SK-N-SH (cell line): ENCODE measurements around the gene HCAR2. TPM values are rescaled to one million over a fixed set of nuclear protein-coding genes. Genes with fewer than 3 reads are reported as not detected.

ENCODE experiments used
- CTCF ChIA-PET: fragments of 300-600, 350-600 bp; formaldehyde crosslinking; extraction: SDS; loops from one replicate; lab custom pipeline; 2021; lab: Yijun Ruan, JAX
- POLR2A ChIA-PET: fragments of 350-600 bp; sonication (Branson Sonifier 250); formaldehyde crosslinking; extraction: SDS; loops from one replicate; lab custom pipeline; 2020; ENCODE audit warnings: antibody characterized with exemption, inconsistent platforms; lab: Yijun Ruan, JAX
- DNase-seq: peaks from one replicate; pipeline ENCODE4 v3.0.0; 2012
- H2AFZ ChIP-seq: fragments of 200-600 bp; sonication (generic); 2 replicates; pipeline ENCODE4 v1.8.1; 2016; ENCODE audit warnings: antibody characterized with exemption, mild to moderate bottlenecking, low read depth
- H3F3A ChIP-seq: fragments of 200-600 bp; sonication (generic); replicated peaks from 2 replicates; pipeline ENCODE3; 2016; ENCODE audit warnings: antibody characterized with exemption, mild to moderate bottlenecking; ENCODE audit not compliant: insufficient read depth
- H3K27ac ChIP-seq, 2 experiments: fragments of 200-500 bp in 1 of 2; fragments of 200-600 bp in 1 of 2; sonication (Bioruptor generic) in 1 of 2; sonication (generic), shearing (Covaris generic) in 1 of 2; 2 replicates each; pipeline versions ENCODE4 v1.5.1 to v1.6.1; 2014 to 2016; ENCODE audit warnings: low read depth in 2 of 2, inconsistent platforms in 1 of 2, low read length in 1 of 2, mild to moderate bottlenecking in 1 of 2, mixed read lengths in 1 of 2
- H3K27me3 ChIP-seq: fragments of 200-600 bp; sonication (generic), shearing (Covaris generic); 2 replicates; pipeline ENCODE4 v1.6.1; 2016; ENCODE audit warnings: mixed run types; ENCODE audit not compliant: insufficient read depth
- H3K36me3 ChIP-seq, 2 experiments: fragments of 200-500 bp in 1 of 2; fragments of 200-600 bp in 1 of 2; sonication (Bioruptor generic) in 1 of 2; sonication (generic) in 1 of 2; replicated peaks in 1 of 2; 2 replicates each; pipeline versions ENCODE3 to v1.5.1; 2014 to 2016; ENCODE audit warnings: low read length in 1 of 2, mild to moderate bottlenecking in 1 of 2; ENCODE audit not compliant: insufficient read depth in 2 of 2, control insufficient read depth in 1 of 2
- H3K4me1 ChIP-seq, 2 experiments: fragments of 200-500 bp in 1 of 2; fragments of 200-600 bp in 1 of 2; sonication (Bioruptor generic) in 1 of 2; sonication (generic), shearing (Covaris generic) in 1 of 2; 2 replicates each; pipeline versions ENCODE4 v1.5.1 to v1.6.1; 2014 to 2016; ENCODE audit warnings: low read depth in 1 of 2, low read length in 1 of 2, mixed run types in 1 of 2; ENCODE audit not compliant: insufficient read depth in 2 of 2, control insufficient read depth in 1 of 2
- H3K4me2 ChIP-seq: fragments of 200-600 bp; sonication (generic), shearing (Covaris generic); 2 replicates; pipeline ENCODE4 v1.6.1; 2017; ENCODE audit warnings: mixed run types
- H3K4me3 ChIP-seq, 2 experiments: fragments of 200-500 bp in 1 of 2; fragments of 200-600 bp in 1 of 2; sonication (Bioruptor generic) in 1 of 2; sonication (generic), shearing (Covaris generic) in 1 of 2; 2 replicates each; pipeline versions ENCODE4 v1.5.1 to v1.8.1; 2014 to 2016; ENCODE audit warnings: low read depth in 2 of 2, inconsistent platforms in 1 of 2, low read length in 1 of 2, mild to moderate bottlenecking in 1 of 2, mixed read lengths in 1 of 2, moderate library complexity in 1 of 2
- H3K79me2 ChIP-seq: fragments of 200-600 bp; sonication (generic); 2 replicates; pipeline ENCODE4 v1.8.1; 2017; ENCODE audit warnings: mild to moderate bottlenecking; ENCODE audit not compliant: insufficient read depth
- H3K9ac ChIP-seq: fragments of 200-600 bp; sonication (generic); 2 replicates; pipeline ENCODE4 v1.6.1; 2017; ENCODE audit warnings: mixed run types
- H3K9me2 ChIP-seq: fragments of 200-600 bp; sonication (generic); 2 replicates; pipeline ENCODE4 v1.6.1; 2017; ENCODE audit warnings: mixed run types
- H3K9me3 ChIP-seq: fragments of 200-600 bp; sonication (generic); 2 replicates; pipeline ENCODE4 v1.6.1; 2017; ENCODE audit warnings: mixed run types, mild to moderate bottlenecking, moderate library complexity
- H4K20me1 ChIP-seq: fragments of 200-600 bp; sonication (generic); 2 replicates; pipeline ENCODE4 v1.6.1; 2017; ENCODE audit warnings: mild to moderate bottlenecking, mixed run types; ENCODE audit not compliant: insufficient read depth
- CTCF ChIP-seq: fragments of 200-600 bp; sonication (generic); IDR thresholded peaks from 2 replicates; pipeline ENCODE4 v1.6.1; 2017; ENCODE audit warnings: antibody characterized with exemption, mild to moderate bottlenecking, moderate library complexity
- EP300 ChIP-seq, 2 experiments: IDR thresholded peaks; 2 replicates each; pipeline versions ENCODE4 v1.4.0 to v1.6.1; 2012; ENCODE audit warnings: borderline replicate concordance in 1 of 2, low read depth in 1 of 2, low read length in 1 of 2
- FOSL2 ChIP-seq: IDR thresholded peaks from 2 replicates; pipeline ENCODE4 v1.4.0; 2012; ENCODE audit warnings: low read depth, mild to moderate bottlenecking, moderate library complexity, borderline replicate concordance
- FOXJ3 ChIP-seq: sonication (generic); formaldehyde crosslinking; IDR thresholded peaks from 2 replicates; pipeline ENCODE4 v1.5.1; 2020; ENCODE audit warnings: mild to moderate bottlenecking, missing genetic modification reagents
- FOXM1 ChIP-seq: IDR thresholded peaks from 2 replicates; pipeline ENCODE4 v1.4.0; 2012; ENCODE audit warnings: low read depth, mild to moderate bottlenecking
- GABPA ChIP-seq: IDR thresholded peaks from 2 replicates; pipeline ENCODE4 v1.4.0; 2012; ENCODE audit warnings: low read depth, mild to moderate bottlenecking
- NFIC ChIP-seq: IDR thresholded peaks from 2 replicates; pipeline ENCODE4 v1.4.0; 2012; ENCODE audit warnings: borderline replicate concordance
- PBX3 ChIP-seq: IDR thresholded peaks from 2 replicates; pipeline ENCODE4; 2012
- POLR2AphosphoS5 ChIP-seq: IDR thresholded peaks from 2 replicates; pipeline ENCODE4 v1.6.1; 2012; ENCODE audit warnings: low read depth, low read length
- RAD21 ChIP-seq: IDR thresholded peaks from 2 replicates; pipeline ENCODE4 v1.6.1; 2012; ENCODE audit warnings: mild to moderate bottlenecking, low read length
- RCOR1 ChIP-seq: fragments of 150-350 bp; IDR thresholded peaks from 2 replicates; pipeline ENCODE4 v1.6.1; 2017; ENCODE audit warnings: antibody characterized with exemption, low read length
- REST ChIP-seq: IDR thresholded peaks from 2 replicates; pipeline ENCODE4 v1.6.1; 2012; ENCODE audit warnings: mild to moderate bottlenecking, low read depth, low read length, moderate library complexity
- RFX5 ChIP-seq: IDR thresholded peaks from 2 replicates; pipeline ENCODE4 v1.6.1; 2012; ENCODE audit warnings: mild to moderate bottlenecking, improper control_type of control experiment, low read length
- RXRA ChIP-seq: IDR thresholded peaks from 2 replicates; pipeline ENCODE4 v1.4.0; 2012; ENCODE audit warnings: low read depth, mild to moderate bottlenecking, borderline replicate concordance
- SMC3 ChIP-seq: IDR thresholded peaks from 2 replicates; pipeline ENCODE4 v1.6.1; 2012; ENCODE audit warnings: low read depth, low read length, improper control_type of control experiment
- TCF12 ChIP-seq: IDR thresholded peaks from 2 replicates; pipeline ENCODE4 v1.4.0; 2012
- YY1 ChIP-seq: IDR thresholded peaks from 2 replicates; pipeline ENCODE4 v1.4.0; 2012; ENCODE audit warnings: low read depth, mild to moderate bottlenecking
- WGBS: methylation state at CpG from one replicate; pipeline ENCODE4 v1.1.6; 2017; ENCODE audit warnings: low lambda C conversion rate; 5-methylcytosine and 5-hydroxymethylcytosine counted together
- polyA plus RNA-seq, 3 experiments: library from polyadenylated mRNA; depleted of rRNA; stranded (reverse); fragments of >200 nt; gene quantifications; 2 replicates each; pipeline ENCODE4 v1.2.3, GENCODE V29; 2012
- TF ChIP-seq, protein P1 (sequence below): IDR thresholded peaks from 2 replicates; pipeline ENCODE4 v1.4.0; 2012; ENCODE audit warnings: low read depth

HCAR2 gene
- polyA plus RNA-seq, 1 of the 3 experiments (the other 2 are of a cell fraction): not detected

DNA sequence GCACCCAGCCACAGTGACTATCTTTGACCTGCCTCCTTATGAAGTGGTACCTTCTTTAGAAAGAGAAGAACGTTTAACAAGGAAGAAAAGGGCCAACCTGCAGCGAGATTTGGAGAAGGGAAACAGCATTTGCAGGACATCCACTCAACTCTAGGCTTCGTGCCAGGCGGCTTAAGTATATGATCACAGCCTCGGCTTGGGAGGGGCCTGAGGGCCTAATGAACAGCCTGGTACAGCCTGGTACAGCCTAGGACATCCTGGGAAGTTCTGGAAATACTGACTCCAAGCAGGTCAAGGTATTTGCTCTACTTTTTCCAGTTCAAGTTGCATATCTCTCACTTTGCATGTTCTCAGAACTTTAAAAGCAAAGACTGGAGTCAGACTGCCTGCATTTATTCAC is 16.1 kb downstream of the HCAR2 start:
- Histone ChIP-seq H4K20me1 (no peaks in the 10 kb centered on the region), H3K4me2 (no peak overlapping the region), H2AFZ (no peak overlapping the region), H3K9ac (no peak overlapping the region)
- POLR2A ChIA-PET: no interaction called here
- no peak for TF ChIP-seq RFX5
- no peak for TF ChIP-seq REST
- TF ChIP-seq RAD21: no peak
- no peak for TF ChIP-seq PBX3
- TF ChIP-seq SMC3: no peak
- no peak for TF ChIP-seq TCF12
- no peak for TF ChIP-seq EP300 (IDR thresholded peaks at IDR 0.05; ENCODE audit: borderline replicate concordance in 1 of 2, low read depth in 1 of 2, low read length in 1 of 2)
- no peak for TF ChIP-seq NFIC
- TF ChIP-seq, all 33 proteins: peak for 0
- H3K27ac ChIP-seq: no peak overlapping the region
- no peaks in the 10 kb centered on the region for H3K9me3 ChIP-seq
- no peaks in the 10 kb centered on the region for H3K79me2 ChIP-seq
- no peak overlapping the region for H3K4me3 ChIP-seq
- DNase-seq: no peak
- H3K4me1 ChIP-seq: no peaks in the 10 kb centered on the region
- no peaks in the 10 kb centered on the region for H3K9me2 ChIP-seq
- no peaks in the 10 kb centered on the region for H3K36me3 ChIP-seq
- no peaks in the 10 kb centered on the region for H3K27me3 ChIP-seq
- WGBS: 58% methylated on average over 4 of the region's 5 CpGs
- CTCF ChIA-PET: no interaction called here
- H3F3A ChIP-seq: no peaks in the 10 kb centered on the region

GRCh38 chr12:122686538-122686937 is 16.6 kb downstream of the HCAR2 start:
- no peaks in the 10 kb centered on the region for H3F3A ChIP-seq
- H3K4me1 ChIP-seq: no peaks in the 10 kb centered on the region
- no peaks in the 10 kb centered on the region for H3K9me2 ChIP-seq
- no peaks in the 10 kb centered on the region for H3K27me3 ChIP-seq
- no peak overlapping the region for H2AFZ ChIP-seq
- CTCF ChIA-PET: no interaction called here
- 87% methylated on average over 3 of the region's 3 CpGs for WGBS
- POLR2A ChIA-PET: no interaction called here
- H3K79me2 ChIP-seq: no peaks in the 10 kb centered on the region
- H3K4me2 ChIP-seq: no peak overlapping the region
- no peak overlapping the region for H3K27ac ChIP-seq
- no peaks in the 10 kb centered on the region for H3K9me3 ChIP-seq
- H3K36me3 ChIP-seq: no peaks in the 10 kb centered on the region
- DNase-seq: no peak
- no peaks in the 10 kb centered on the region for H4K20me1 ChIP-seq
- TF ChIP-seq RXRA: no peak
- no peak for TF ChIP-seq GABPA
- TF ChIP-seq FOXM1: no peak
- TF ChIP-seq YY1: no peak
- TF ChIP-seq RFX5: no peak
- TF ChIP-seq, protein P1, sequence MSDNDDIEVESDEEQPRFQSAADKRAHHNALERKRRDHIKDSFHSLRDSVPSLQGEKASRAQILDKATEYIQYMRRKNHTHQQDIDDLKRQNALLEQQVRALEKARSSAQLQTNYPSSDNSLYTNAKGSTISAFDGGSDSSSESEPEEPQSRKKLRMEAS: no peak
- TF ChIP-seq RCOR1: no peak
- no peak for TF ChIP-seq FOSL2
- TF ChIP-seq CTCF: no peak
- TF ChIP-seq POLR2AphosphoS5: no peak
- no peak for TF ChIP-seq FOXJ3 (CRISPR knock-in tag)
- no peak overlapping the region for H3K4me3 ChIP-seq
- no peak overlapping the region for H3K9ac ChIP-seq
